ENCODE measurements around the gene TNFRSF19.

GRCh38 chr13:23695711-23696464, 125.7 kb downstream of the TNFRSF19 start:
- TF ChIP-seq POLR2A (IDR thresholded peaks at IDR 0.05; ENCODE audit: extremely low read depth, insufficient read length) (no peak), CTCF (IDR thresholded peaks at IDR 0.05; ENCODE audit: low read depth, low read length) (no peak)
